ENCODE results near the gene RNF222. TPM values are rescaled to one million over a fixed set of nuclear protein-coding genes. Genes with fewer than 3 reads are reported as not detected.
A peak's percentile ranks its signal among the peaks of the same experiment; 100 is the strongest.

The RNF222 gene, protein sequence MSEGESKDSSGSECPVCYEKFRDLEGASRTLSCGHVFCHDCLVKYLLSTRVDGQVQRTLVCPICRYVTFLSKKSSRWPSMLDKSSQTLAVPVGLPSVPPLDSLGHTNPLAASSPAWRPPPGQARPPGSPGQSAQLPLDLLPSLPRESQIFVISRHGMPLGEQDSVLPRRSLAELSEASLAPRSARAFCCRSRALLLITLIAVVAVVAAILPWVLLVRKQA
- under 1 TPM; 0.11 TPM for total RNA-seq

DNA sequence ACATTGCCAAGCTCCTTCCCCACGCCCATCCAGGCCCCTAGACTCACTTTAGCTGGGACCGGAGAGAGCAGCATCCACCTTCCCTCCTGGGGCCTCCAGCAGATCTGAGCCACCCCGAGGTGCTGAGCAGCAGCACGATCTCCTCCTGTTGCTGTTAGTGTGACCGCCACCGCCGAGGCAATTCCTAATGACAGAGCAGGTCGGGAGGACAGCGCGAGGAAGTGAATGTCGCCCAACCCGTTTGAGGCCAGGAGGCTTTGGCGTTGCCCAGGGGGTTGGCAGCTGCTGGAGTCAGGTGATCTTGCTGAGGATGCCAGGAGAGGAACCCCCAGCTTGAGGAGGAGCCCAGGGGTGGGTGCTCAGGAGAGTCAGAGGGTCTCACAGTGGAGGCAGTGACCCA lies at the start of gene RNF222:
RNF222 (minus strand) TSS at position 192 of the 400 bp plus-strand sequence. CDS start 4,366 bp downstream, outside the sequence.
- Mint-ChIP-seq H3K4me1 (ENCODE audit: low read depth) (peaks cover 9% of the 10 kb centered on the region), H3K27ac (no peak within 1 kb of the TSS), H3K27me3 (peaks cover 18% of the 10 kb centered on the region), H3K4me3 (no peak within 1 kb of the TSS), H3K36me3 (ENCODE audit: low read depth) (no peaks in the 10 kb centered on the region), H3K9me3 (no peaks in the 10 kb centered on the region)
- ChIA-PET POLR2A (interaction anchor here (2.2 kb wide), 1 partner anchor 15 kb away, joined by 5 read pairs; no protein-coding TSS in a partner anchor), CTCF (interaction anchor here (1.1 to 6.4 kb wide), 2 partner anchors 13 to 39 kb away, joined by 3 to 33 read pairs; no protein-coding TSS in a partner anchor)
- TF ChIP-seq, protein P1, sequence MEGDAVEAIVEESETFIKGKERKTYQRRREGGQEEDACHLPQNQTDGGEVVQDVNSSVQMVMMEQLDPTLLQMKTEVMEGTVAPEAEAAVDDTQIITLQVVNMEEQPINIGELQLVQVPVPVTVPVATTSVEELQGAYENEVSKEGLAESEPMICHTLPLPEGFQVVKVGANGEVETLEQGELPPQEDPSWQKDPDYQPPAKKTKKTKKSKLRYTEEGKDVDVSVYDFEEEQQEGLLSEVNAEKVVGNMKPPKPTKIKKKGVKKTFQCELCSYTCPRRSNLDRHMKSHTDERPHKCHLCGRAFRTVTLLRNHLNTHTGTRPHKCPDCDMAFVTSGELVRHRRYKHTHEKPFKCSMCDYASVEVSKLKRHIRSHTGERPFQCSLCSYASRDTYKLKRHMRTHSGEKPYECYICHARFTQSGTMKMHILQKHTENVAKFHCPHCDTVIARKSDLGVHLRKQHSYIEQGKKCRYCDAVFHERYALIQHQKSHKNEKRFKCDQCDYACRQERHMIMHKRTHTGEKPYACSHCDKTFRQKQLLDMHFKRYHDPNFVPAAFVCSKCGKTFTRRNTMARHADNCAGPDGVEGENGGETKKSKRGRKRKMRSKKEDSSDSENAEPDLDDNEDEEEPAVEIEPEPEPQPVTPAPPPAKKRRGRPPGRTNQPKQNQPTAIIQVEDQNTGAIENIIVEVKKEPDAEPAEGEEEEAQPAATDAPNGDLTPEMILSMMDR (IDR thresholded peaks at IDR 0.05) = no peak
- ATAC-seq (no peak), DNase-seq (no peak)
- intact Hi-C loops (cut with micrococcal nuclease) = no loop called here

DNA sequence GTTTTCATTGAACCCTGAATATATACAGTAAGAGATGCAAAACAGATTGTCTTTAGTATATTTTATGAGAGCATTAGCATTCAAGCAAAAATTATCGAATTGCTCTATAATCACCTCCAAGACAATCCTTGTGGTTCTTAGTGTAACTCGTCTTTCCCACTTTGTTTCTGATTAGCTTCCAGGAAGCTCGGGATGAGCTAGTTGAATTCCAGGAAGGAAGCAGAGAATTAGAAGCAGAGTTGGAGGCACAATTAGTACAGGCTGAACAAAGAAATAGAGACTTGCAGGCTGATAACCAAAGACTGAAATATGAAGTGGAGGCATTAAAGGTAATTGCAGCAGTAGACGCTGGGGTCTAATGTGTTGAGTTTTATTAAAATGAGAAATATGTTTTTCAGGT lies 47.9 kb upstream of the RNF222 start:
- H3K4me3 Mint-ChIP-seq = no peak overlapping the region
- intact Hi-C loops (cut with micrococcal nuclease) = no loop called here
- peaks cover 44% of the 10 kb centered on the region for H3K4me1 Mint-ChIP-seq (ENCODE audit: low read depth)
- POLR2A ChIA-PET = interaction anchor here (1.2 kb wide), 1 partner anchor 25 kb away, joined by 3 read pairs; no protein-coding TSS in a partner anchor
- DNase-seq (no peak), ATAC-seq (no peak)
- H3K27ac Mint-ChIP-seq = no peak overlapping the region
- H3K9me3 Mint-ChIP-seq = no peaks in the 10 kb centered on the region
- TF ChIP-seq, protein P1 (IDR thresholded peaks at IDR 0.05) = no peak
- CTCF ChIA-PET = interaction anchor here (0.9 kb wide), 1 partner anchor 9 kb away, joined by 3 read pairs; no protein-coding TSS in a partner anchor
- no peaks in the 10 kb centered on the region for H3K27me3 Mint-ChIP-seq
- peaks cover 43% of the 10 kb centered on the region for H3K36me3 Mint-ChIP-seq (ENCODE audit: low read depth)

DNA sequence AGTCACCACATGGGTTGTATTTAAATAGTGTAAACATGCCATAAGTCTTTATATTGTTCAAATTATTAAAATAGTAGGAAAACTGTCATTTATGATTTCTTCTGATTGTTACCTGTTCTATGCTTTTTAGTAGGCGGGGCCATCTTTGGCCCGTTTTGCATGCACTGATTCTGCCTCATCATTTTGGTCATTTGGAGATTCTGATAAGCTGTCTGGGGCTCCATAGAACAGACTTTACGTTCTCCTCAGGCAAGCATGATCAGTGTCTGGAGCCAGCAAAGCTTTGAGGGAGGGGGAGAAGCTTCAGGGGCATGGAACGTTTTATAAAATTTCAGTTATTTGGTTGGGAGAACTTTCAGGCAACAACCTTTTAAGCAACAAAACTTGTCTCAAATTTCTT lies 46.9 kb upstream of the RNF222 start:
- POLR2A ChIA-PET = interaction anchor here (0.8 to 1.1 kb wide), 2 partner anchors 50 to 68 kb away, joined by 3 to 6 read pairs; partner anchors contain the start of gene KRABD2
- Mint-ChIP-seq H3K4me3 (no peak overlapping the region), H3K9me3 (no peaks in the 10 kb centered on the region), H3K27ac (no peak overlapping the region), H3K4me1 (ENCODE audit: low read depth) (peaks cover 49% of the 10 kb centered on the region), H3K36me3 (ENCODE audit: low read depth) (peaks cover 42% of the 10 kb centered on the region), H3K27me3 (no peaks in the 10 kb centered on the region)
- DNase-seq (no peak), ATAC-seq (no peak)
- TF ChIP-seq, protein P1 (IDR thresholded peaks at IDR 0.05) = no peak
- intact Hi-C loops (cut with micrococcal nuclease) = no loop called here
- CTCF ChIA-PET = interaction anchor here (0.9 kb wide), 1 partner anchor 35 kb away, joined by 3 read pairs; no protein-coding TSS in a partner anchor

DNA sequence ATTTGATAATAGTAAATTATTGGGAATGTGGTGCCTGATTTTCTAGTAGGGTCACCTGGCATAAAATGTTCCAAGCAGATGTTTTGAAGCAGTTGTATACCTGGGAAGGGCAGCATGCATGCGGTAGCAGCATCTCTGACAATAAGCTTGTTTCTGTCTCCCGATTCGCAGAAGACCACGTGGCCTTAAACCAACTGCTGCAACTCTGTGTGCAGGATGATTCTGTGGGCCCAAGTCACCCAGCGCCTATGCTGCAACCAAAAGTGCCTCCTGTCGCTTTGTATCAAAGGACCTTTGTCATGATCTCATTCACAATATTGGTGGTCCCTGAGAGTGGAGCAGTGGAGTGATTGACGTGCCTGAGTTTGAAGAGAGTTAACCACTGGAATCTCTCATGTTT lies 46.1 kb upstream of the RNF222 start:
- no peak overlapping the region for H3K27ac Mint-ChIP-seq
- TF ChIP-seq, protein P1 (IDR thresholded peaks at IDR 0.05) = no peak
- H3K27me3 Mint-ChIP-seq = no peaks in the 10 kb centered on the region
- peaks cover 52% of the 10 kb centered on the region for H3K4me1 Mint-ChIP-seq (ENCODE audit: low read depth)
- intact Hi-C loops (cut with micrococcal nuclease) = no loop called here
- ChIA-PET POLR2A (interaction anchor here (1.1 kb wide), 1 partner anchor 67 kb away, joined by 6 read pairs; the partner anchor contains the start of gene KRABD2), CTCF (interaction anchor here (0.9 kb wide), 1 partner anchor 34 kb away, joined by 3 read pairs; no protein-coding TSS in a partner anchor)
- DNase-seq (no peak), ATAC-seq (no peak)
- no peak overlapping the region for H3K4me3 Mint-ChIP-seq
- peaks cover 38% of the 10 kb centered on the region for H3K36me3 Mint-ChIP-seq (ENCODE audit: low read depth)
- no peaks in the 10 kb centered on the region for H3K9me3 Mint-ChIP-seq

DNA sequence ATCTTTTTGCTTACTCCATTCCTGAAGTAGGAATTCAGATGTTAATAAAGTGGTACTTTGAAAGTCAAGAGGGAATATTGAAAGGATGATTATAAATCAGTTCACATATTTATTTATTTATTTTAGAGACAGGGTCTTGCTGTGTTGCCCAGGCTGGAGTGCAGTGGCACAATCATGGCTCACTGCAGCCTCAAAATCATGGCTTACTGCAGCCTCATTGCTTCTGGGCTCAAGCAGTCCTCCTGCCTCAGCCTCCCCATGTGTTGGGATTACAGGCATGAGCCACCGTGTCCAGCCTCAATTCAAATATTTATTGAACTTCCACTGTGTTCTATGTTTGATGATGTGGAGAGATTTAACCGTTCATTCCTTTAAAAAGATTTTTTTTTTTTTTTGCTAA lies 44.7 kb upstream of the RNF222 start:
- DNase-seq = no peak
- no peaks in the 10 kb centered on the region for H3K9me3 Mint-ChIP-seq
- ChIA-PET CTCF (no interaction called here), POLR2A (no interaction called here)
- intact Hi-C loops (cut with micrococcal nuclease) = no loop called here
- ATAC-seq = no peak
- H3K36me3 Mint-ChIP-seq (ENCODE audit: low read depth) = peaks cover 38% of the 10 kb centered on the region
- H3K27ac Mint-ChIP-seq = peak overlapping the region; percentile 77
- TF ChIP-seq, protein P1 (IDR thresholded peaks at IDR 0.05) = no peak
- no peak overlapping the region for H3K4me3 Mint-ChIP-seq
- H3K27me3 Mint-ChIP-seq = no peaks in the 10 kb centered on the region
- H3K4me1 Mint-ChIP-seq (ENCODE audit: low read depth) = peaks cover 61% of the 10 kb centered on the region
